Non-pigmented ciliary epithelial cell (primary cell): ENCODE results near the gene CDX2.

Experiments used
- DNase-seq: peaks from one replicate; pipeline ENCODE4 v3.0.0-alpha.2; 2010; ENCODE audit warnings: low read depth

The CDX2 gene

GRCh38 chr13:27928805-27929753, 40.0 kb downstream of the CDX2 start:
- DNase-seq, result no peak

DNA sequence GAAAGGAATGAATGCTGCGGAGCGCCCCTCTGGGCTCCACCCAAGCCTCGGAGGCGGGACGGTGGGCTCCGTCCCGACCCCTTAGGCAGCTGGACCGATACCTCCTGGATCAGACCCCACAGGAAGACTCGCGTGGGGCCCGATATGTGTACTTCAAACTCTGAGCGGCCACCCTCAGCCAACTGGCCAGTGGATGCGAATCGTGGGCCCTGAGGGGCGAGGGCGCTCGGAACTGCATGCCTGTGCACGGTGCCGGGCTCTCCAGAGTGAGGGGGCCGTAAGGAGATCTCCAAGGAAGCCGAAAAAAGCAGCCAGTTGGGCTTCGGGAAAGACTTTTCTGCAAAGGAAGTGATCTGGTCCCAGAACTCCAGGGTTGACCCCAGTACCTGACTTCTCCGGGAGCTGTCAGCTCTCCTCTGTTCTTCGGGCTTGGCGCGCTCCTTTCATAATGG, 40.7 kb downstream of the CDX2 start:
- no peak for DNase-seq

GRCh38 chr13:27927444-27928352, 41.4 kb downstream of the CDX2 start:
- no peak for DNase-seq

GRCh38 chr13:27926644-27927434, 42.3 kb downstream of the CDX2 start:
- no peak for DNase-seq

DNA sequence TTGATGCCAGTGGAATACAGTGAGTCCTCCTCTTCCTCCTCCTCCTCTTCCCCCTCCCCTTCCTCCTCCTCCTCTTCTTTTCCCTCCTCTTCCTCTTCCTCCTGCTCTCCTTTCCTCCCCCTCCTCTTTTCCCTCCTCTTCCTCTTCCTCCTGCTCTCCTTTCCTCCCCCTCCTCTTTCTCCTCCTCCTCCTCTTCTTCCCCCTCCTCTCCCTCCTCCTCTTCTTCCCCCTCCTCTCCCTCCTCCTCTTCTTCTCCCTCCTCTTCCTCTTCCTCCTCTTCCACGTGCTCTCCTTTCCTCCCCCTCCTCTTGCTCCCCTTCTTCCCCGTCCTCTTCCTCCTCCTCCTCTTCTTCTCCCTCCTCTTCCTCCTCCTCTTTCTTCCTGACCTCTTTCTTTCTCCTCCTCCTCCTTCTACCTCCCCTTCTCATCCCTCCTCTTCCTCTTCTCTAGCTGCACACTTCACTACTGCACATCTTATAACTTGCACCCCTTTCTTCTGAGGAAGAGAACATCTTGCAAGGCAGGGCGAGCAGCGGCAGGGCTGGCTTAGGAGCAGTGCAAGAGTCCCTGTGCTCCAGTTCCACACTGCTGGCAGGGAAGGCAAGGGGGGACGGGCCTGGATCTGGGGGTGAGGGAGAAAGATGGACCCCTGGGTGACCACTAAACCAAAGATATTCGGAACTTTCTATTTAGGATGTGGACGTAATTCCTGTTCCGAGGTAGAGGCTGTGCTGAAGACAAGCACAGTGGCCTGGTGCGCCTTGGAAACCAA, 43.7 kb downstream of the CDX2 start:
- DNase-seq, result no peak

- DNase-seq, result no peak
These were observed 44.5 kb downstream of the CDX2 start for GRCh38 chr13:27924529-27925141.

DNA sequence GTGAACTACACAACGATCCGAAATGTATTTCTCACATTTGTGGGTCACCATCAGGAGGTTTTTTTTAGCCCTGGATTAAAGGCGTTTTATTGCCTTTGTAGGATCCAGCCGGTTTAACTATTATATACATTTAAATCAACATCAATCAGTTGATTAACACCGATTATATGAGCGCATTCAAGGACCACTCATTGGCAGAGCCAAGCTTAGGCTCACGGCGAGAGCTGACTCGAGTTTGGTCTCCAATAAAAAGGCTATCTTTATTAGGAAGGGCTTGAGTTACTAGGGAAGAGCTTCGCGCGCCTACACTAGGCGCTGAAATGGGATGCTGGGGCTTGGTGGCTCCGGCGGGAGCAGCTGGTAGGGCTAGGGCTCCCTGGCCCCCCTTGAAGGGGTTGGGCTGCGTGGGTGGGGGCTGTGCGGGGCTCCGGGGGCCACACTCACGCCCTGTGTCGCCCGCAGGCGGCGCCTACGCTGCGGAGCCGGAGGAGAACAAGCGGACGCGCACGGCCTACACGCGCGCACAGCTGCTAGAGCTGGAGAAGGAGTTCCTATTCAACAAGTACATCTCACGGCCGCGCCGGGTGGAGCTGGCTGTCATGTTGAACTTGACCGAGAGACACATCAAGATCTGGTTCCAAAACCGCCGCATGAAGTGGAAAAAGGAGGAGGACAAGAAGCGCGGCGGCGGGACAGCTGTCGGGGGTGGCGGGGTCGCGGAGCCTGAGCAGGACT, 45.2 kb downstream of the CDX2 start:
- no peak for DNase-seq

DNA sequence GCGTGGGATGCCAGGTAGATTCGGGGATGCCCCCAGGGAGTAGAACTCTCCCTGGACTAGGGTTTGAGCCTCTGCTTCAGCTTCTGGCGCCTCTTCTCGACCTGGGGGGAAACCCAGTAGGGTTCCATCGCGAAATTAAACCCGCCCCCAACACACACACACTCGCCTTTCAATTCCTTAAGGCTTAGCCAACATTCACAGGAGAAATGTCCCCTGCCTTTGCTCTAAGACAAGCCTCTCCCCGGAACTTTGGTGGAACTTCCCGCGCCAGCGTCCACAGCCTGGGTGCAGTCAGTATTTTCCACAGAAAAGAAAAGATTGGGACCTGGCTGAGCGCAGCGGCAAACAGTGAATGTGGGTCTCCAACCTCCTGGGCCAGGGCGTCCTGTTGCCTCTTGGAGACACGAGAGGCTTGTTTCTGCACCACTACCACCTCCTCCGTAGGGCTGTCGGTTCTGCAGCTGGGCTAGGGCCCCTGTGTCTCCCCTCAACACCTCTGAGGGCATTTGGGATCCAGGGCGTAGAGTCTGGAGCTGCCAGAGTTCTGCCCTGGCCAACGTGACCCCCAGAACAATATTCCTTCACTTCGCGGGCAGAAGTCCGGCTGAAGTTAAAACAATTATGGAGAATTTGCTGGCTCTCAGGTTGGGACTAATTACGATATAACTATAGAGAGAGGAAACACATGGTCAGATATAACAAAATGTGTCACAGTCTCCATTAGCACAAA, 46.1 kb downstream of the CDX2 start:
- no peak for DNase-seq

- no peak for DNase-seq
These were observed 46.9 kb downstream of the CDX2 start for GRCh38 chr13:27921961-27922882.

DNA sequence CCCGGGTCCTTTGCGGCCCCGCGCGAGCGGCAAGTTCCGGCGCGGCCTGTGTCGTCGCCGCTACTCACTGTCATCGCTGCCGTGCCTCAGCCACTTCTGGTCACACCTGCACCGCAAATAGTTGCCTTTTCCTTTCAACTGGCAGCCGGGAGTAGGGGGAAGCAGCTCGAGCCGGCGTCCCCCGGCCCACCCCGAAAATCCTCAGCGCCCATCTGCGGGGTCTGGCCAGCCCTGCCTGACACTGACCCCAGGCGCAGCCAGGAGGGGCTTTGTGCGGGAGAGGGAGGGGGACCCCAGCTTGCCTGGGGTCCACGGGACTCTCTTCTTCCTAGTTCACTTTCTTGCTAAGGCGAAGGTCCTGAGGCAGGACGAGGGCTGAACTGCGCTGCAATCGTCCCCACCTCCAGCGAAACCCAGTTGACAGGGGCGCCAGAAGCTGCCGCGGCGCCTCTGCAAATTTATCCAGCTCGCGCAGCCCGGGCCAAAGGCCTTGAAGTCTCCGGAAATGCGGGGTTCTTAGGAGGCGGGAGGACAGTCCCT, 47.6 kb downstream of the CDX2 start:
- no peak for DNase-seq

- no peak for DNase-seq
These were observed 48.3 kb downstream of the CDX2 start for GRCh38 chr13:27920677-27921420.

GRCh38 chr13:27919934-27920676, 49.0 kb downstream of the CDX2 start, which contains the start of gene PDX1:
PDX1 (plus strand) TSS chr13:27920000; CDS start chr13:27920139, 139 bp downstream.
- no peak for DNase-seq

- no peak for DNase-seq
These were observed 49.5 kb downstream of the CDX2 start for GRCh38 chr13:27919659-27919933.

GRCh38 chr13:27918918-27919658, 50.0 kb downstream of the CDX2 start:
- DNase-seq, result no peak

GRCh38 chr13:27918041-27918917, 50.8 kb downstream of the CDX2 start:
- no peak for DNase-seq
